GM12878 (cell line): ENCODE data around the gene KBTBD4. TPM values are rescaled to one million over a fixed set of nuclear protein-coding genes. Genes with fewer than 3 reads are reported as not detected.

ENCODE experiments used
- ATAC-seq: fragments of 200-7000 bp; cut with Tn5 transposase; 3 replicates; pipeline ENCODE4 v1.9.1; 2020; ENCODE audit warnings: mild to moderate bottlenecking, moderate library complexity
- BruUV-seq: library from RNA; stranded (reverse); fragments of 400-500 nt; replicated peaks from 2 replicates; lab custom pipeline; 2021; lab: Mats Ljungman, UMichigan
- CTCF ChIA-PET: fragments of 300-600 bp; sonication (Branson Sonifier 250); formaldehyde crosslinking; extraction: SDS; loops from one replicate; lab custom pipeline; 2021; ENCODE audit warnings: inconsistent platforms; lab: Yijun Ruan, JAX
- POLR2A ChIA-PET: fragments of 350-600 bp; formaldehyde crosslinking; extraction: SDS; loops from one replicate; lab custom pipeline; 2021; ENCODE audit warnings: inconsistent platforms; lab: Charles Lee
- RAD21 ChIA-PET: fragments of 300-600 bp; sonication (Branson Sonifier 250); formaldehyde crosslinking; loops from one replicate; lab custom pipeline; 2023; ENCODE audit warnings: antibody characterized with exemption; ENCODE audit not compliant: unreplicated experiment; lab: Charles Lee
- SMC1A ChIA-PET: fragments of 300-600 bp; sonication (Branson Sonifier 250); formaldehyde crosslinking; loops from one replicate; lab custom pipeline; 2023; ENCODE audit not compliant: unreplicated experiment, uncharacterized antibody; lab: Charles Lee
- DNase-seq: peaks from one replicate; pipeline ENCODE4 v3.0.0-alpha.2; 2011; ENCODE audit warnings: low read depth, low spot score
- FAIRE-seq: peaks from 3 replicates; lab custom pipeline; 2011; peaks lifted over from hg19 to GRCh38; lab: Jason Lieb, UNC
- H2AFZ ChIP-seq: 2 replicates; pipeline ENCODE4 v1.6.0; 2011; ENCODE audit warnings: low read depth, low read length, control low read depth; ENCODE audit not compliant: control insufficient read depth
- H3K27ac ChIP-seq: 2 replicates; pipeline ENCODE4 v1.5.1; 2011; ENCODE audit warnings: control low read depth; ENCODE audit not compliant: control insufficient read depth, insufficient read depth
- H3K27me3 ChIP-seq, 2 experiments: replicated peaks in 1 of 2; 2 replicates each; pipeline versions ENCODE4 v1.6.0 to v1.6.1; 2011; ENCODE audit warnings: low read length in 1 of 2; ENCODE audit not compliant: control insufficient read depth in 2 of 2, insufficient read depth in 2 of 2
- H3K36me3 ChIP-seq, 2 experiments: 2 replicates each; pipeline ENCODE4 v1.5.1; 2011; ENCODE audit warnings: low read length in 1 of 2; ENCODE audit not compliant: control insufficient read depth in 2 of 2, insufficient read depth in 2 of 2
- H3K4me1 ChIP-seq: 2 replicates; pipeline ENCODE4 v1.6.1; 2011; ENCODE audit warnings: mild to moderate bottlenecking, low read length, moderate library complexity, mixed read lengths; ENCODE audit not compliant: control insufficient read depth, insufficient read depth
- H3K4me2 ChIP-seq: 2 replicates; pipeline ENCODE4 v1.6.0; 2011; ENCODE audit warnings: control low read depth; ENCODE audit not compliant: control insufficient read depth, insufficient read depth
- H3K4me3 ChIP-seq: fragments of 200-600 bp; sonication (generic); 2 replicates; pipeline ENCODE4 v1.5.1; 2016
- H3K79me2 ChIP-seq: 2 replicates; pipeline ENCODE4 v1.6.0; 2011; ENCODE audit warnings: low read length; ENCODE audit not compliant: control insufficient read depth, insufficient read depth
- H3K9ac ChIP-seq: 2 replicates; pipeline ENCODE4 v1.8.0; 2011; ENCODE audit warnings: low read length, control low read depth, mixed read lengths; ENCODE audit not compliant: control insufficient read depth, insufficient read depth
- H3K9me3 ChIP-seq: replicated peaks from 3 replicates; pipeline ENCODE4 v1.5.1; 2011; ENCODE audit warnings: mild to moderate bottlenecking, low read length; ENCODE audit not compliant: control insufficient read depth, insufficient read depth
- H4K20me1 ChIP-seq: 2 replicates; pipeline ENCODE4 v1.6.0; 2011; ENCODE audit not compliant: control insufficient read depth, insufficient read depth
- EP300 ChIP-seq, 2 experiments: fragments of 150-350 bp in 1 of 2; IDR thresholded peaks; 2 replicates each; pipeline ENCODE4 v1.6.1; 2011 to 2012; ENCODE audit warnings: low read depth in 2 of 2, low read length in 2 of 2, borderline replicate concordance in 1 of 2, improper control_type of control experiment in 1 of 2, inconsistent platforms in 1 of 2; ENCODE audit not compliant: control insufficient read depth in 1 of 2
- WGBS: methylation state at CpG from one replicate; pipeline ENCODE4 v1.1.6; 2016; ENCODE audit warnings: low lambda C conversion rate; ENCODE audit not compliant: insufficient replicate concordance, insufficient coverage; ENCODE audit errors: missing lambda C conversion rate; 5-methylcytosine and 5-hydroxymethylcytosine counted together
- in situ Hi-C: fragments of 300-500 bp; cut with MboI; formaldehyde crosslinking; loops from 9 replicates; pipeline ENCODE4 v1.14.3; 2018; ENCODE audit warnings: mixed read lengths
- intact Hi-C: fragments of 100-400 bp; cut with micrococcal nuclease; formaldehyde crosslinking; loops from one replicate; pipeline ENCODE4 v1.14.2; 2022; ENCODE audit not compliant: unreplicated experiment
- polyA plus RNA-seq, 11 experiments: library from polyadenylated mRNA; depleted of rRNA in 4 of 11; unstranded in 6 of 11; stranded (reverse) in 5 of 11; fragments of >200 nt; fragmentation: Nextera tagmentation in 4 of 11; fragmentation: Illumina TruSeq in 1 of 11; extraction: Ambion mirVana in 4 of 11; extraction: Trizol in 1 of 11; gene quantifications; 1 replicate in 1 of 11; 2 replicates in 10 of 11; pipeline versions ENCODE4 v1.2.1 to v1.2.3, GENCODE V29; 2011 to 2016; ENCODE audit warnings: inconsistent platforms in 2 of 11, missing spikeins in 2 of 11, low read depth in 1 of 11
- total RNA-seq, 4 experiments: library from RNA; depleted of rRNA in 3 of 4; stranded (reverse); fragments of >200 nt in 3 of 4; fragmentation: Illumina TruSeq in 1 of 4; extraction: Trizol in 1 of 4; gene quantifications; 2 replicates each; pipeline versions ENCODE4 v1.2.1 to v1.2.3, GENCODE V29; 2013 to 2021
- TF ChIP-seq, protein P1 (sequence below): fragments of 450-650 bp; IDR thresholded peaks from 2 replicates; pipeline ENCODE4 v1.6.1; 2017; ENCODE audit warnings: mild to moderate bottlenecking

The KBTBD4 gene
- total and polyA plus RNA-seq, 10 of the 15 experiments (the other 5 are each of a cell fraction or from before 2014, with no cell fraction given), result 18.4 to 46.4 (median 25.7) TPM

DNA sequence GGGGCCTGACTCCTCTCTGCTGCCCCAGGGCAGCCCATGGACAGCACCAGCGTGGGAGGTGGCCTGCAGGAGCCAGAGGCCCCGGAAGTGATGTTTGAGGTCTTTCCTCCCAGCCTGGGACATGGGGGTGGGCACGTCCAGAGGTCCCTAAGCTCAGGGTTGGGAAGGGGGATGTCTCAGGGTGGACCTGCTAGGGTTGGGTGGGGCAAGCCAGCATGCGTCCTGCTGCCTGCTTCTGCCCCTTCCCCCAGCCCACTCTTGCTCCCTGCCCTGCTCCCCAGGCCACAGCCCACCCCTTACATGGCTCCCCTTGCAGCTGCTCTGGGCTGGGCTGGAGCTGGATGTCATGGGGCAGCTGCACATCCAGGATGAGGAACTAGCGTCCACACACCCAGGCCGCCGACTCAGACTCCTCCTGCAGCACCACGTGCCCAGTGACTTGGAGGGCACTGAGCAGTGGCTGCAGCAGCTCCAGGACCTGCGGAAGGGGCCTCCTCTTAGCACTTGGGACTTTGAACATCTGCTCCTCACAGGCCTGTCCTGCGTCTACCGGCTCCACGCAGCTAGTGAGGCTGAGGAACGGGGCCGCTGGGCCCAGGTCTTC is 9.1 kb upstream of the KBTBD4 start:
- DNase-seq, result no peak
- Histone ChIP-seq H3K27ac (no peak overlapping the region), H3K9ac (no peak overlapping the region), H3K4me3 (no peak overlapping the region), H3K79me2 (no peaks in the 10 kb centered on the region), H2AFZ (no peak overlapping the region), H3K9me3 (no peaks in the 10 kb centered on the region), H4K20me1 (no peaks in the 10 kb centered on the region), H3K4me2 (no peak overlapping the region), H3K36me3 (peaks cover 4 to 12% of the 10 kb centered on the region in 2 experiments), H3K27me3 (peaks cover 0 to 7% of the 10 kb centered on the region in 2 experiments; a peak in 2 of 4 replicates), H3K4me1 (peaks cover 7% of the 10 kb centered on the region)
- intact Hi-C loops (no loop called here), in situ Hi-C loops (no loop called here)
- ChIA-PET CTCF (no interaction called here), POLR2A (interaction anchor here (0.5 kb wide), 1 partner anchor 87 kb away, joined by 3 read pairs; no protein-coding TSS in a partner anchor), SMC1A (no interaction called here), RAD21 (no interaction called here)
- TF ChIP-seq EP300 (IDR thresholded peaks at IDR 0.05; ENCODE audit: borderline replicate concordance in 1 of 2, control insufficient read depth in 1 of 2, low read depth in 2 of 2, low read length in 2 of 2), result no peak
- TF ChIP-seq, protein P1, sequence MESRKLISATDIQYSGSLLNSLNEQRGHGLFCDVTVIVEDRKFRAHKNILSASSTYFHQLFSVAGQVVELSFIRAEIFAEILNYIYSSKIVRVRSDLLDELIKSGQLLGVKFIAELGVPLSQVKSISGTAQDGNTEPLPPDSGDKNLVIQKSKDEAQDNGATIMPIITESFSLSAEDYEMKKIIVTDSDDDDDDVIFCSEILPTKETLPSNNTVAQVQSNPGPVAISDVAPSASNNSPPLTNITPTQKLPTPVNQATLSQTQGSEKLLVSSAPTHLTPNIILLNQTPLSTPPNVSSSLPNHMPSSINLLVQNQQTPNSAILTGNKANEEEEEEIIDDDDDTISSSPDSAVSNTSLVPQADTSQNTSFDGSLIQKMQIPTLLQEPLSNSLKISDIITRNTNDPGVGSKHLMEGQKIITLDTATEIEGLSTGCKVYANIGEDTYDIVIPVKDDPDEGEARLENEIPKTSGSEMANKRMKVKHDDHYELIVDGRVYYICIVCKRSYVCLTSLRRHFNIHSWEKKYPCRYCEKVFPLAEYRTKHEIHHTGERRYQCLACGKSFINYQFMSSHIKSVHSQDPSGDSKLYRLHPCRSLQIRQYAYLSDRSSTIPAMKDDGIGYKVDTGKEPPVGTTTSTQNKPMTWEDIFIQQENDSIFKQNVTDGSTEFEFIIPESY, result no peak
- whole genome bisulfite sequencing, result 51% methylated on average over 14 of the region's 14 CpGs
- ATAC-seq, result peak; percentile 13; the same call in 1 of the 3 replicates
- BruUV-seq, result no TSS peak
- FAIRE-seq, result no peak
